HL-60 (cell line): ENCODE measurements around the gene PTPA.

Experiments
- CTCF ChIP-seq: IDR thresholded peaks from one replicate; pipeline ENCODE4 v1.5.1; 2011; ENCODE audit warnings: low read length, control low read depth, inconsistent platforms; ENCODE audit not compliant: insufficient read depth
- GABPA ChIP-seq: IDR thresholded peaks from 2 replicates; pipeline ENCODE4 v1.6.1; 2012; ENCODE audit warnings: low read depth
- POLR2AphosphoS5 ChIP-seq: IDR thresholded peaks from 2 replicates; pipeline ENCODE4 v1.6.1; 2012; ENCODE audit warnings: low read depth
- REST ChIP-seq: IDR thresholded peaks from 2 replicates; pipeline ENCODE4 v1.6.1; 2012; ENCODE audit warnings: low read depth; ENCODE audit not compliant: insufficient replicate concordance
- SPI1 ChIP-seq: IDR thresholded peaks from 2 replicates; pipeline ENCODE4 v1.6.1; 2012; ENCODE audit warnings: low read depth, mild to moderate bottlenecking, borderline replicate concordance

- TF ChIP-seq CTCF = no peak
- TF ChIP-seq POLR2AphosphoS5 = no peak
- no peak for TF ChIP-seq GABPA
- TF ChIP-seq REST = no peak
- TF ChIP-seq SPI1 = 0 out of 2 replicates have a peak, but pooled peaks have one; percentile 1
Measured at GRCh38 chr9:129171993-129172751, 61.0 kb downstream of the PTPA start.
